ENCODE measurements around the gene RIC3.

Gene RIC3, protein sequence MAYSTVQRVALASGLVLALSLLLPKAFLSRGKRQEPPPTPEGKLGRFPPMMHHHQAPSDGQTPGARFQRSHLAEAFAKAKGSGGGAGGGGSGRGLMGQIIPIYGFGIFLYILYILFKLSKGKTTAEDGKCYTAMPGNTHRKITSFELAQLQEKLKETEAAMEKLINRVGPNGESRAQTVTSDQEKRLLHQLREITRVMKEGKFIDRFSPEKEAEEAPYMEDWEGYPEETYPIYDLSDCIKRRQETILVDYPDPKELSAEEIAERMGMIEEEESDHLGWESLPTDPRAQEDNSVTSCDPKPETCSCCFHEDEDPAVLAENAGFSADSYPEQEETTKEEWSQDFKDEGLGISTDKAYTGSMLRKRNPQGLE

DNA sequence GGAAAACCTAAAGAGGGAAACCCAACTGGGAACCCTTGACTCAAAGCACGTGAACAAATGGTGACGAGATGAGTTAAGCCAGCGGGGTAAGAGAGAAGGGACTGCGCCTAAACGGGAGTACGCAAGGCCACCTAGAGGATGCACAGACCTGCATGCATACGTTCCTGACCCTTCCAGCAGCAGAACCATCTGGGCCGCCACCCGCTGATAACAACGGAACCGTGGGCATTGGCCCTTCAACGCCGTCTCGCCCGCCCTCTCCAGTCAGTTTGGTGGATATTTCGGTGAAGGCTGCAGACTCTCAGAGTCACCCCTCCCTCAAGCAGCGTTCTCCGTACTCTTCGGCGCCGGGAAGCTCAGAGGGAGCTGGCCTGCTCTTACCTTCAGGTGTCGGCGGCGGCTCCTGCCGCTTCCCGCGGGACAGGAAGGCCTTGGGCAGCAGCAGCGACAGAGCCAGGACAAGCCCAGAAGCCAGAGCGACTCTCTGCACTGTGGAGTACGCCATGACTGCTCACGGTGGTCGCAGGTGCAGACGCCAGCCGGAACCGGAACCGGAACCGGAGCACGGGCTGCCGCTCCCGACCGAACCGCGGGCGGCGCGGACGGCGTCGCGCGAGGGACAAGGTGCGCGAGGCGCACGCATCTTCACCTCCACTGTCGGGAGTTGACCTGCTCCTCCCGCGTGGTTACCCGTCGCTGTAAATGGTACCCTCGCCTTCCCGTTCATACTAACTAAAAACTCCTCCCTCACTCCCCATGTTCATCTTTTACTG is at the start of gene RIC3:
Gene RIC3, minus strand, starts transcription at position 541 of the 773 bp plus-strand sequence. Its CDS starts 36 bp downstream, at position 505.
- no peak for DNase-seq

DNA sequence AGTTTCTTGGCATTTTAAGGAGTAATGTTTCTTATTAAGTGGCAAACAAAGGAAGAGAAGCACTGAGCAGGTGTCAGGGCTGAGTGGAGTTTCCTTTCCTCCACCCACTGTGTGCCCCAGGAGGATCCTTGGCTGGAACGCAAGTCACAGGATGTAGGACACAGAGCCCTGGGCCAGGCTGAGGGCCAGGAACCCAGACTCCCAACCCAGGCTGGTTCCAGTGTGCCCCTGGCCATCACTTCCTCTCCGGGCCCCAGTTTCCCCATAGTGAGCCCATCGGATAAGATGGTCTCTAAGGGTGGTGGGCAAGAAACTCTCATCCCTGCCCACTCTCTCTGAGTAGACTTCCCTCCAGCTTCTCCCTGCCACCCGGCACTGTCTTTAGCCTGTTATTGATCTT is 49.6 kb upstream of the RIC3 start:
- DNase-seq: no peak

DNA sequence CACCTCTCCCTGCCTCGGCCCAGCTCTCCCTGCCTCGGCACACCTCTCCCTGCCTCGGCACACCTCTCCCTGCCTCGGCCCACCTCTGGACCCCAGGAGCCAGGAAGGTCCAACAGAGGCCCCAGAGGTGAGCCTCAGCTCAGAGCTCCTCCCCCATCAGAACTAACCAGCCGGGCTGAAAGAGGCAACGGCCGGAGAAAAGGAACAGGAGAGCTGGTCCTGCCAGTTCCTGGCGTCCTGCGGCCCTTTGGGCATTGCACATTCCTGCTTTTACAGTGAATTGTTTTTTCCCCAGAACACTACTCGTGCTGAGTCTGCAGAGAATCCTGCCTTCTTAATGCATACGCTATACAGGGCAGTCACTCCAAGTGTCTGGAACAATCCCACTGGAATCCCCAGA is 49.1 kb upstream of the RIC3 start:
- no peak for DNase-seq

DNA sequence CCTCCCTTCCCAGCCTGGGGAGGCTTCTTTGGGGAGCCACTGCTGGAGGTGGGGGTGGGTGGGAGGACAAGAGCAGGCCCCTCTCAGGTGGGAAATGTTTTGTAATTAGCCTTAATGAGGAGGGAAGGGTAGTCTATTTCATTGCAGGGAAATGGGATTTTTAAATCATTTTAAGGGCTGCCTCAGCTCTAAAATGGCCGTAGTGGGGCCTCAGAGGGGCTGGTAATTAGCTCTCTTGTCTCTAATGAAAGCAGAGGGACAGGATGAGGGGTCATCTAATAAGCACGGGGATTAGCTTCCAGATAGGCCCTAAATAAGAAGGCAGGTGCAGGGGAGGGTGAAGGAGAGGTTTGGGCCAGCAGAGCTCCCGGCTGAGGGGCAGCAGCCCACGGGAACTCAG is 48.3 kb upstream of the RIC3 start:
- no peak for DNase-seq

DNA sequence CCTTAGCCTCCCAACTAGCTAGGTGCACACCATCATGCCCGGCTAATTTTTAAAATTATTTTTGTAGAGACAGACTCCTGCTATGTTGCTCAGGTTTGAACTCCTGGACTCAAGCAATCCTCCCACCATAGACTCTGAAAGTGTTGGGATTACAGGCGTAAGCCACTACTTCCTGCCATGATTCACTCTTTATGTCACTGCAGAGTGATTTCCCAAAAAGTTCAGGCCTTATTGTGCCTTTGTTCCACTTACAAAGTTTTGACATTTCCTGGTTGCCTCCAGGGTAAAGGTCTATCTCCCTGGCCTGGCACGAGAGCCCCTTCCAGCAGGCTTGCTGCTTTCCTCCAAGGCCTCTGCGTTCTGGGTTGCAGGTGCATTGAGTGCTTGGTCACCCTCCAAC is 44.6 kb upstream of the RIC3 start:
- no peak for DNase-seq

DNA sequence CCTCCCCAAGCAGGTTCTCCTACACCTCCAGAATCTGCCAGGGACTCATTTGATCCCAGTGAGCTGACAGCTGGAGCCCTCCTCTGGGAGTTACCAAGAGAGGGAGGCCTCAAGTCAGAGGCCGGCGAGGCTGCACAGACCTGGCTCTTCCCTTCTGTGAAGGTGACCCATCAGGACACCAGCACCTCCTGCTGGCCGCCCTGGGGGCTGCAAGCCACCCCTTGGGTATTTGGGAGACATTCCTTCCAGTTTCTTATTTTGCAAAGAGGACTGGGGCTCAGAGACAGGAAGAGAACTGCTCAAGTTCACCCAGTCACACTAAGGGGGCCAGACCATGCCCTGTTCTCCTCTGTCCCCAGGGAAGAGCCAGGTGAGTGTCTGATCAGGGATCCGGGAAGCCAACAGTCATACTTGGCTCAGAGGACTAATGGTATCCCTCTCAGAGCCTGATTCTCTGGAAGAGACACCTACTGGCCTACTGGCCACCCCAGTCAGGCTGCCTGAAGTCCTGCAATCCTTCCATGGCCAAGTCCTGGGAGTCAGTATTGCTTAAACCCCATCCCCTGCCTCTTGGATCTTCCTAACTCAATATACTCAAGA is 40.5 kb upstream of the RIC3 start:
- DNase-seq: no peak

DNA sequence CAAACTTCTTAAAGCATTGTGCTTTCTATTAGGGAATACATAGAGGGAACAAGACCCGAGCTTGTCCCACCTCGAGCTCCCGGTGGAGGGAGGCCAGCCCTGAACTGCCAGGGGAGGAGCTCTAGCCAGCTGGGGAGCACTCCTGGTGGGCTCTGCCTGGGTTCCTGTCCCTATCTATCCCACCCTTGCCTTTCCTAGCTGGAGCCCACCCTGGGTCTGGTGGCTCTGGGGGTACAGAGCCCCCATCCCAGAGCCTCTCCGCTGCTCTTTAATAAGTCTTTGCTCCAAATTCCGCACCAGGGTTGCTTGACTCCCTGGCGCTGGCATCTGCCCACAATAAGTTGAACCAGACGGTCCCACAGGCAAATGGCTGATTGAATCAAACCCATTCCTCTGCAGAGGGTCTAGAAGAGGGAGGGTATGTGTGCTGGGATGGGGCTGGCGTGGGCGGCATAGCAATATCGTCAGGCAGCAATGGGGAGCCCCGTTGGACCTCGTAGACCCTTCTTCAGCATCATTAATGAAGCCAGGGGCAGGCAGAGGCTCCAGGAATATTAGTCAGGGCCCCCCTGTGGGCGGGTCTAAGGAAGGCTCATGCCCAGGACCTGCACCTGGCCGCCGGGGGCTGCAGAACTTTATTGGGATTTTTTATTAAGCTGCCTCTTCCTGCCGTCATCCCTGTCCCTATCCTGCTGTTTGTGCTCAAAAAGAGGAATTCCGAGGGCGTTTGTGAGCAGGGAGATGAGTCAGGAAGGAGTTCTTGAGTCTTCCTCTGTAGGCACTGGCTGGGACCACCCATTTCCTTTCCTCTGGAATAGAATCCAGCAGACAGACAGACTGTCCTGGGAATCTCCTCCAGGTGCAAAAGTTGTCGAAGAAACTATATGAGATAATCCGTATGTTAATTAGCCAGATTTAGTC is 38.5 kb upstream of the RIC3 start:
- no peak for DNase-seq

DNA sequence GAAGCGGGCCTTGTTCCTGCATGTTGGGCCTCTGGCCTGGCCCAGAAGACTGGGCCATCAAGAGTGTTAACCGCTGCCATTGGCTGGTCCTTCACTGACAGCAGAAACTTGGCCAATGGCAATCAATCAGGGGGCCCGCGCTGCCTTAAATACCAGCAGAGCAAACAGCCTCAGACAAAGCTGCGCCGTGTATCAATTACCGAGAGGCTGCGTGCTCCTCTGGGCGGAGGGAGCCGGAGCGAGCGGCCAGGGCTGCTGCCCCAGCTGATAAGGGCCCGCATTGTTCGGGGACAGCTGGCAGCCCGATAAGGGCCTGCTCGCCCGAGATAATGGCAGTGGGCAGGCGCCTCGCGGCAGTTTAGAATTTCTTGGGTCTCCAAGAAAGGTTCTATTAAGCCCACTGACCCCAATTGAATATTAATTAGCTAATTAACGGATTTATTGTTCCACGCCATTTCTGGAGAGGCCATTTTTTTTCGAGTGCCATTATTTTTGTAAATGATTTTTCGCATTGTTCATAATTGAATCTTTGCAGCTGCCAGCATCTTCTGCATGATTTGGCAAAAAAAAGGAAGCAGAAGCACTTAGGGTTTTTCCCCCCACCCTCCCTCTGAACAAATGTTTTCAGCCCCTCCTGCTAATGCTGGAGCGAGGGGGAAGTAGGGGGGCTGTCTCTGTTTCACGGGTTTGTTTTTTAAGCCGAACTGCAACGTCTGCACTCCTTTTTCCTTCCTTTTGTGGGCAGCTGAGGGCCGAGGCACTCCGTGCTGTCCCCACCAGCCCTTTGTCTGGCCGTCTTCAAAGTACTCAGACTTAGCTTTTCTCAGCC is 37.6 kb upstream of the RIC3 start:
- peak; percentile 66 for DNase-seq

DNA sequence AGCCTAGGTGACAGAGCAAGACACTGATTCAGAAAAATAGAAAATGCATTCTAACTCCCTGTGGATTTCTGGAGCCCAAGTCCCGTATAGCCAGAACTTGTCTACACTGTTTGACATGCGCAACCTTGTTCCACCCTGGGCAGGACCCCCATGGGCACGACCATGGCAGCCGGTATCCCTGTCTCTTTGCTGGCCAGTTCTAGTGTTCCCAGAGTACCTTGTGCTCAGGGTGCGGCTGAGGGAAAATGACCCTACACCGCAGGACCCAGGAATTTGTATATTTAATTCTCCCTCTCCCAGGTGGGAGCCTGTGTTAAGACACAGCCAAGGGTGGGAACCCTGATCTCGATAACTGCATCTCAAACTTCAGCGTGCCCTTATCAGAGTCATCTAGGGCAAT is 36.7 kb upstream of the RIC3 start:
- no peak for DNase-seq

DNA sequence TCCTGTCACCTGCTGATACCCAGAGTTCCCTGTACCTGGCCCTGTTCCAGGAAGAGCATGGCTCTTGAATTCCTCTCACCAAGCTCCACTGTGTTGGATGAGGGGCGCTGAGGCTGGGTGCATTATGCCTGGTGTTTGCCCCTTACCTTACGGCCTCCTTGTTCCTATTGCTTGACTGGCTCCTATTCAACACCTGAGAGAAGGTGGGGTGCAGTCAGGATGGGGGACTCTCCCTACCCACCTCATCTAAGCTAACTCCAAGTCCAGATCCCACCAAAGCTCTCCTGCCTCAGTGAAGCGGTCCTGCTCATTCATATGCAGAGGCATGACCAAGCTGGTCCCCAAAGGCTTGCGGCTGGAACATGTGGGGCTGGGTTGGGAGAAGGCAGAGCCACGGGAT is 35.8 kb upstream of the RIC3 start:
- DNase-seq: no peak

DNA sequence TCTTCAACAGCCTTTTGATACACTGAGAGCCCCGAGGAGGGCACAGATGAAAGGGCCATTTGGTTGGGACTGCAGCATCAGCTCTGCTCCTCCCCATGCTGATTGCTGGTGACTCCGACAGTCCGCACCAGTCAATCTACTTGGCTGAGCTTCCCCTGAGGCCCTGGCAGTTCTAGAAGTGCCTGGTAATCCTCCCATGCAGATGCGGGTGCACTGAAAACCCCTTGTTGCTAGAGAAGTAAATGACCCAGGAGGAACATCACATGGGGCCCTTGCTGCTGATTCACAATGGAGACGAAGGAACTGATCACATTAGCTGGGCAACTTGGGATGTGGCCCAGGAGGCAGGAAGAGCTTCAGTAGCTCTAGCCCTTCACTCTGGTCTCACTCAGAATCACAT is 35.2 kb upstream of the RIC3 start:
- DNase-seq: no peak

DNA sequence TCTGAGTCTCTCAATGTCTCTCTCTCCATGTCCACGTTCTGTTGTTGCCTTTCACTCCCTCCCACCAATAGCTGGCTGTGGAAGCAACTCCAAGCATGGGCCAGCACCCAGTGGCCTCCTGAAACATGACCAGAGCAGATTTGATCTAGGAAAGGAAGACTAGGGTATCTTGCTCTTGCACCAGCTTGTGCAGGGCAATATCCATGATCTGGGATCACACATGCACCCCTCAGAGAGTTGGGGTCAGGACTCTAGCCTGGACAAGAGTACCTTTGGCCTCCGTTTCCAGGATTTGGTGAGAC is 34.5 kb upstream of the RIC3 start:
- no peak for DNase-seq

DNA sequence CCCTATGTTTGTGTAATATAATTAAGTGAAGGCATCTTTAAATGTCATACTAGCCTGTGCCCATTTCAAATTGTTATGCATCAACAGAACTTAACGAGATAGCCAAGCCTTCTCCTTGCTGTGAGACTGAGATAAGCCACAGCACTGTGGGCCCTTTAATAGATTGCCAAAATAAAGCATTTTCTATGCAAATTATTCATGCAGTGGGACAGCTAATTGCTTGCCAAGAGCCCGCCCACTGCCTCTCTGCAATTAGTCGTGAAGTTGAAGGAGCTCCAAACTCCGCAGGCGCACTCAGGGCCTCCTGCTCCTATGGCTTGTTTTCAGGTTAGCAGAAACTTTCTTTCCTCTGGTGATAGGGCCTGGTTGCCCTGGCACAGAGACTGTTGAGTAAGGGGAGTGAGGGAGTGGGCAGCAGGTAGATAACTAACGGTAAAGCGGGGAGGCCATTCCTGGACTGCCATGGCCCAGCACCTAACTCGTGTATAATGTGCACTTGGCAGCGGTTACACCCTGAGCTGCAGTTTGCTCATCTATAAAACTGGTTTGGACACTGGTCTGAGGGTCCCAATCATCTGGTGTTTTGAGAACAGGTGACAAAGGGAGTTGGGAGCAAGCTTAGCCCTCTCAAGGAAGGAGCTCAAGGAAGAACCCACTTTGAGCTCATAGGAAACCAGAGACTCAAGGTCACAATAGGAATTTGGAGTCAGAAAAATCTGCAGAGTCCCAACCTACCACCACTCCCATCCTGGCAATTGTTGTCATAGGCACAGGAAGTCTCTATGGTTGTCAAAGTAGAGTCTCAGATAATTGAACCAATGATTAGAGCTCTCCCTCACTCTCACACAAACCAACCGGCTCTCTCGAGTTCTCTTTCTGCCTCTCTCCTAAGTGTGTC is 33.9 kb upstream of the RIC3 start:
- DNase-seq: no peak

DNA sequence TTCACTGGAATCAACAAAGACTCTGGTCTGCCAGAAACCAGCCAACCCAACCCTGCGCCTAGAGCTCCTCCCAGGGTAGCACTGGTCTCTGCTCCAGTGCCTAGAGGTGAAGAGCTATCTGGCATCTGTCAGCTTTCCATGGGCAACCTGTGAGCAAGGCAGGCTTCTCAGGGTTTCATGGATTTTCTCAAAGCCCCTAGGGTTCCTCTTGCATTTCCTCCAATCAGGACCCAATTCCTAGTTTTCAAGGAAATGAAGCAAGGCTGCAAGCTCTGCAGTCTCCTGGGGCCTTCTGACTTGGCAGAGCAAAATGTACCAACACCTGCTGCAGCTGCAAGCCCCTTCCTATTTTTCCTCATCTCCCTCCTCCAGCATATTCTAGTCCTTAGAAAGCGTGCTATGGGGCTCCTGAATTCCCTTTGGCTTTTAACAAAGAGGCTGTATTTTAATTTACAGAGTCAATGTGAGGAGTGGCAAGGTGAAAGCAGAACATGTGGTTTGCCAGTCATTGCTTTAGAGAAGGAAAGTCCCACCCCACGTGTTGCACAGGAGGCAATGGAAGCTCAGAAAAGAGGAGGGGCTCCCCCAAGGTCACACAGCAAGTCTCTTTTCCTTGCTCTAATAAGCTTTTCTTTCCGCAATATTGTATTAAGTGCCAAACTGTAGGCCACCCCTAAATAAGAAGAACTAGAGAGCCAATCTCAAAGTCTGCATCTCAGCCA is 33.0 kb upstream of the RIC3 start:
- DNase-seq: peak; percentile 64

DNA sequence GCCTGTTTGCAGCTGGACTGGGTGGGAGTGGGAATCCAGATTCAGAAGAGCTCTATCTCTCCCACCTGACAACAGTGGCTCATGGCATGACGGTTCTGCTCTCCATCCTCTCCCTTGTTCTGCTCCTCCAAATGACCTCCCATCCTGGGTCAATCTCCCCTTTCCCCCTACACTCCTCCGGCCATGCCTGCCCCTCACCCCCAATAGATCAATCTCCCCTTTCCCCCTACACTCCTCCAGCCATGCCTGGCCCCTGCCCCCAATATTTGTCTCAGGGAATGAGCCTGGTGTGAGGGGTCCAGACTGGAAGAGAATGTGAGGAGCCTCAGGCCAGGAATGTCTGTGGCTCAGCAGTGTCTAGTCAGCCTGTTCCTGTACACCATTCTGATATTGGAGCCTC is 30.9 kb upstream of the RIC3 start:
- no peak for DNase-seq

DNA sequence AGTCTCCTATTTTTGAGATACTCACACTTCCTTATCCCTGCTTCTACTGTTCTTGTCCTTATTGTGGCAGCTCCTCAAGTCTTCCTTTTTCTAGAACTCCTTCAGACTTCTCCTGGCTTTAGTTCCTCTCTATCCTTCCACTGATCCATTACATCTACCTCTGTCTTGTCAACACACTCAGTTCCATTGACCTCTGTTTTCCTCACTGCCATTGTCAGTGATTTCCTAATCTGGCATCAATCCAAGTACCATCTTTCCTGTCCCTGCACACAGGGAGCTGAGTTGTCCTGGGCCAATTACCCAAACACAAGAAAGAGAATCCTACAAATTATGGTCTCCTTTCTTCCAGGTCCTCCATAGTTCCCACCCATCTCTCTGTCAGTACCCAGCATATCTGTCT is 27.9 kb upstream of the RIC3 start:
- DNase-seq: no peak

DNA sequence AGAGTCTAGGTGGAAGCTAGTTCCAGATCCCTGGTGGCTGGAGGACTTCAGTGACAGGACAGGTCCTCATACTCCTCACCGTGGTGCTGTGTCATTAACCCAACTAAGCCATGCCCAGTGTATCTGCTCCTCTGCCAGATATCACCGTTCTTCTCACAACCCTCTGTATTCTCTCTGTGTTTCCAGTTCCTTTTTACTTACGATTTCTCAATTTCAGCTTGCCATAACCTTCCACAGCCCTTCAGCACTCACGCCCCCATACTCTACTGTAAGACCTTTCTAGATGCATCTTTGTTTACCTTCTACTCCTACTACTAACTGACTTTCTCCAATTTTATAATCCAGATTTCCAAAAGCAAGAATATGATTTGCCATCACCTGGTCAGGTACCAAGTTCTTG is 26.1 kb upstream of the RIC3 start:
- no peak for DNase-seq

DNA sequence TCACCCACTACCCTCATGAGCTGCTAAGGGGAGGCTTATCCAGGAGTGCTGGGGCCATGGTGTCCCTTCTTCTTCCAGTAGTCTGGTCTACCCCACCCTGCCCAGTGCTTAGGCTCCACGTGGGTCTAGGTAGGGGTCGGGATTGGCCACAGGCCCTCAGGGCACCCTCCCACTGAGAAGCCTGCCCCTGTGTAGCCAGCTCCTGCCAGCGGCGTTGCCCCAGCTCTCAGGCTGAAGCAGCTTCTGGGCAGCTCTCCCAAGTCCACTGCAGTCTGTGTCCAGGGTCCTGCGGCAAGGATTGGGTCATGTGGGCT is 24.0 kb upstream of the RIC3 start:
- DNase-seq: no peak

DNA sequence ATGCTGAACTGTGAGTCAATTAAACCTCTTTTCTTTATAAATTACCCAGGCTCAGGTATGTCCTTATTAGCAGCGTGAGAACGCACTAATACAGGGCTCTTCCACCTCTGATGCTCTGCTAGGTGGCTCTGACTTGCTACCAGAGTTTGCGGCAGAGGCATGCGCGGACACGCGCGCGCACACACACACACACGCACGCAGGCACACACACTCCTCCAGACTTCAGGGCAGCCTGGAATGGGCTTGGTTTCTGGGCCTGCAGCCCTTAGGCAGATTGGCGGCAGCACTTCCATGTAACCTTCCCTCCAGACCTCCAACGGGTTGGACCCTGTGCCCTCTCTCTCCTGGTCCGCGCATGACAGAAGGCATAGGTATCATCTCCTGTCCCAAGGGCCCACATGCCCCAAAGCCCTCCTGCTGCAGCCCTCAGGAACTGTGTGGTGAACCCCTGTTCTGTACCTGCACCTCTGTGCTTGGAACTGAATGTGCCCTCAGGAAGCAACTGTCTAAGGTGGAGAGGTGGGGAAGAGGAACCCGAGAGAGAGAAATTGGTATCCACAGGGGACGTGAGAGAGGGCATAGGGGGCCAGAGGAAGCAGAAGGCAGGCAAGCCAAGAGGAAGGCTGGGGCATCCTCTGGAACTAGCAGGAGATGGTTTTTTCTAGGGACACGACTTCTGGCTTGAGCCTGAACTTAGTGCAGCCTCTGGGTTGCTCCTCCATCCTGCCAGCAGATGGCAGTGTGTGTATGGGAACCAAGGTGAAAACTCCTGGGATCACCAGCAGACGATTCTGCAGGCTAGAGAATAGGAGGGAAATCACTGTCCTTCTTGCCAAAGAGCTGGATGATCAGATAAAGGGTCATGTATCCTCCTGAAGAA is 23.4 kb upstream of the RIC3 start:
- DNase-seq: peak; percentile 72

DNA sequence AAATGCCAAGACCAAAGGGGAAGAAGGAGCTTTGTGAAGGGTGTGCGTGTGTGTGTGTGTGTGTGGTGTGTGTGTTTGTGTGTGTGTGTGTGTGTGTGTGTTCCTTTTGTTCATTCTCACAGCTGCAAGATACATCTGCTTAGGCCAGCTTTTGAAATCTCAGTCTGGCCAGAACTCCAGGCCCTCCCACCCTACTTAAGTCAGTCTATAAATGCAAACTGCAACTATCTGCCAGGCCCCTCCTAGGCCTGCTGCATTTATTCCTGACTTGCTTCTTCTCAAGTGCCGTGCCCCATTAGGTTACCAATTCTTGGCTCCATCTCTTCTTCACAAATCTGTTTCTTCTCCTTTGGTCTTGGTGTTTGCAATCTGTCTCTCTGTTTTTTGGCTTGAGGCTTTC is 21.6 kb upstream of the RIC3 start:
- no peak for DNase-seq

Measured in right hindlimb (tissue), 1 donor.